H1 (cell line): ENCODE results near the gene CLDN7. TPM values are rescaled to one million over a fixed set of nuclear protein-coding genes. Genes with fewer than 3 reads are reported as not detected.
A peak's percentile ranks its signal among the peaks of the same experiment; 100 is the strongest.

Source experiments
- CTCF ChIA-PET: fragments of 300-600 bp; sonication (Branson Sonifier 250); formaldehyde crosslinking; loops from one replicate; lab custom pipeline; 2021; ENCODE audit not compliant: partially characterized antibody; lab: Charles Lee
- POLR2A ChIA-PET: fragments of 300-600 bp; sonication (Branson Sonifier 250); formaldehyde crosslinking; loops from one replicate; lab custom pipeline; 2021; ENCODE audit warnings: inconsistent platforms; ENCODE audit not compliant: partially characterized antibody; lab: Charles Lee
- DNase-seq, 2 experiments: peaks; one replicate each; pipeline versions ENCODE4 v3.0.0 to v3.0.0-alpha.2; 2010 to 2022; ENCODE audit warnings: low spot score in 2 of 2, low read depth in 1 of 2, mixed read lengths in 1 of 2
- FAIRE-seq: peaks from 2 replicates; lab custom pipeline; 2011; peaks lifted over from hg19 to GRCh38; lab: Jason Lieb, UNC
- H2AFZ ChIP-seq: 2 replicates; pipeline ENCODE4 v1.8.1; 2012; ENCODE audit warnings: low read length, inconsistent platforms
- H2AK5ac ChIP-seq: 2 replicates; pipeline ENCODE4 v1.6.1; 2013; ENCODE audit warnings: low read depth, low read length
- H2BK120ac ChIP-seq: replicated peaks from 2 replicates; pipeline ENCODE3; 2013; ENCODE audit warnings: low read depth, low read length, inconsistent platforms
- H2BK12ac ChIP-seq: 2 replicates; pipeline ENCODE4 v1.6.1; 2013; ENCODE audit warnings: low read depth, low read length
- H2BK15ac ChIP-seq: 2 replicates; pipeline ENCODE4 v1.6.1; 2013; ENCODE audit warnings: low read length
- H2BK20ac ChIP-seq: 2 replicates; pipeline ENCODE4 v1.6.1; 2013; ENCODE audit warnings: low read length
- H2BK5ac ChIP-seq: 2 replicates; pipeline ENCODE4 v1.6.1; 2013; ENCODE audit warnings: low read depth, low read length
- H3K14ac ChIP-seq: 2 replicates; pipeline ENCODE4 v1.6.1; 2013; ENCODE audit warnings: inconsistent platforms; ENCODE audit not compliant: insufficient read length
- H3K18ac ChIP-seq: 2 replicates; pipeline ENCODE4 v1.6.1; 2013; ENCODE audit warnings: low read length; ENCODE audit errors: extremely low read depth
- H3K23ac ChIP-seq: 2 replicates; pipeline ENCODE4 v1.6.1; 2013; ENCODE audit warnings: inconsistent platforms; ENCODE audit not compliant: insufficient read length
- H3K23me2 ChIP-seq: 2 replicates; pipeline ENCODE4 v1.6.1; 2013; ENCODE audit warnings: low read depth, low read length
- H3K27ac ChIP-seq: 2 replicates; pipeline ENCODE4 v1.6.1; 2011; ENCODE audit warnings: low read depth, low read length, inconsistent platforms
- H3K27me3 ChIP-seq, 4 experiments: replicated peaks in 1 of 4; 1 replicate in 1 of 4; 2 replicates in 3 of 4; pipeline versions ENCODE4 v1.6.1 to v1.8.1; 2011 to 2013; ENCODE audit warnings: low read length in 3 of 4, mild to moderate bottlenecking in 3 of 4, inconsistent platforms in 2 of 4, mixed read lengths in 2 of 4, moderate library complexity in 1 of 4; ENCODE audit not compliant: control insufficient read depth in 3 of 4, insufficient read depth in 3 of 4; ENCODE audit errors: extremely low read depth in 1 of 4
- H3K36me3 ChIP-seq, 4 experiments: 2 replicates each; pipeline versions ENCODE4 v1.6.1 to v1.8.1; 2011 to 2013; ENCODE audit warnings: mild to moderate bottlenecking in 4 of 4, low read length in 3 of 4, moderate library complexity in 2 of 4, control low read depth in 1 of 4, inconsistent platforms in 1 of 4; ENCODE audit not compliant: insufficient read depth in 4 of 4, control insufficient read depth in 2 of 4
- H3K4ac ChIP-seq: replicated peaks from 2 replicates; pipeline ENCODE3; 2013; ENCODE audit warnings: low read length, low read depth, mixed read lengths, inconsistent platforms; ENCODE audit not compliant: insufficient read length
- H3K4me1 ChIP-seq, 4 experiments: replicated peaks in 1 of 4; 1 replicate in 1 of 4; 2 replicates in 3 of 4; pipeline versions ENCODE4 v1.6.1 to v1.8.1; 2011 to 2013; ENCODE audit warnings: low read length in 3 of 4, inconsistent platforms in 2 of 4, mixed read lengths in 1 of 4; ENCODE audit not compliant: insufficient read depth in 4 of 4, control insufficient read depth in 3 of 4
- H3K4me2 ChIP-seq, 2 experiments: 2 replicates each; pipeline versions ENCODE4 v1.6.1 to v1.8.1; 2011 to 2013; ENCODE audit warnings: low read depth in 2 of 2, low read length in 2 of 2, control low read depth in 1 of 2, inconsistent platforms in 1 of 2, mild to moderate bottlenecking in 1 of 2; ENCODE audit not compliant: insufficient read depth in 1 of 2
- H3K4me3 ChIP-seq, 4 experiments: fragments of 200-600, 300-600 bp in 1 of 4; sonication (generic), shearing (Covaris generic), sonication (Bioruptor Twin) in 1 of 4; 2 replicates each; pipeline versions ENCODE4 v1.5.1 to v1.8.1; 2011 to 2016; ENCODE audit warnings: low read length in 4 of 4, low read depth in 3 of 4, control low read depth in 2 of 4, inconsistent platforms in 2 of 4, mild to moderate bottlenecking in 2 of 4, mixed read lengths in 1 of 4, moderate library complexity in 1 of 4; ENCODE audit not compliant: insufficient read depth in 2 of 4; ENCODE audit errors: extremely low read depth in 1 of 4
- H3K56ac ChIP-seq: replicated peaks from 2 replicates; pipeline ENCODE3; 2013; ENCODE audit warnings: low read depth, mild to moderate bottlenecking, mixed read lengths, low read length, inconsistent platforms; ENCODE audit not compliant: insufficient read length
- H3K79me1 ChIP-seq: 2 replicates; pipeline ENCODE4 v1.6.1; 2013; ENCODE audit warnings: low read depth, low read length, control low read depth
- H3K79me2 ChIP-seq, 2 experiments: 2 replicates each; pipeline versions ENCODE4 v1.6.1 to v1.8.1; 2012 to 2013; ENCODE audit warnings: low read length in 2 of 2, mild to moderate bottlenecking in 2 of 2, inconsistent platforms in 1 of 2; ENCODE audit not compliant: insufficient read depth in 2 of 2, control insufficient read depth in 1 of 2
- H3K9ac ChIP-seq, 4 experiments: replicated peaks in 1 of 4; 1 replicate in 1 of 4; 2 replicates in 3 of 4; pipeline versions ENCODE4 v1.6.1 to v1.8.1; 2011 to 2013; ENCODE audit warnings: low read depth in 3 of 4, low read length in 3 of 4, control low read depth in 2 of 4, mild to moderate bottlenecking in 2 of 4, moderate library complexity in 2 of 4, inconsistent platforms in 1 of 4; ENCODE audit errors: extremely low read depth in 1 of 4
- H3K9me3 ChIP-seq, 2 experiments: 2 replicates each; pipeline versions ENCODE4 v1.6.1 to v1.8.1; 2012 to 2013; ENCODE audit warnings: mild to moderate bottlenecking in 2 of 2, moderate library complexity in 2 of 2, control low read depth in 1 of 2, inconsistent platforms in 1 of 2, low read depth in 1 of 2, low read length in 1 of 2, mixed read lengths in 1 of 2; ENCODE audit not compliant: insufficient read depth in 2 of 2
- H4K20me1 ChIP-seq, 2 experiments: replicated peaks in 1 of 2; 2 replicates each; pipeline versions ENCODE3 to v1.8.1; 2011 to 2013; ENCODE audit warnings: inconsistent platforms in 2 of 2, low read length in 2 of 2, mild to moderate bottlenecking in 1 of 2; ENCODE audit not compliant: insufficient read depth in 2 of 2, control insufficient read depth in 1 of 2
- H4K5ac ChIP-seq: 2 replicates; pipeline ENCODE4 v1.6.1; 2013; ENCODE audit warnings: low read length, low read depth, mixed read lengths, inconsistent platforms; ENCODE audit not compliant: insufficient read length
- H4K8ac ChIP-seq: 2 replicates; pipeline ENCODE4 v1.8.0; 2013; ENCODE audit warnings: mild to moderate bottlenecking, moderate library complexity, low read length, inconsistent platforms; ENCODE audit not compliant: insufficient read depth; ENCODE audit errors: extremely low read depth
- H4K91ac ChIP-seq: replicated peaks from 2 replicates; pipeline ENCODE3; 2013; ENCODE audit warnings: low read length, mixed read lengths, inconsistent platforms; ENCODE audit not compliant: insufficient read length
- CBX5 ChIP-seq: fragments of 300-800, 300-1000 bp; sonication (generic); IDR thresholded peaks from 2 replicates; pipeline ENCODE4 v1.7.1; 2016; ENCODE audit warnings: antibody characterized with exemption, low read length, low read depth
- HDAC6 ChIP-seq: IDR thresholded peaks from one replicate; pipeline ENCODE4 v1.7.1; 2012; ENCODE audit warnings: low read depth, mild to moderate bottlenecking, inconsistent platforms, low read length, moderate library complexity
- MAFK ChIP-seq: IDR thresholded peaks from 2 replicates; pipeline ENCODE4 v1.6.1; 2012; ENCODE audit warnings: low read depth, mild to moderate bottlenecking, improper control_type of control experiment, low read length
- RXRA ChIP-seq: IDR thresholded peaks from 2 replicates; pipeline ENCODE4 v1.6.1; 2011; ENCODE audit warnings: low read depth, mild to moderate bottlenecking, low read length, moderate library complexity; ENCODE audit not compliant: insufficient read depth
- SP2 ChIP-seq: IDR thresholded peaks from 2 replicates; pipeline ENCODE4 v1.6.1; 2012; ENCODE audit warnings: mild to moderate bottlenecking, low read length, inconsistent platforms
- TAF1 ChIP-seq: IDR thresholded peaks from 2 replicates; pipeline ENCODE4 v1.6.1; 2011; ENCODE audit warnings: mild to moderate bottlenecking, low read depth, low read length
- WGBS, 2 experiments: shearing (Covaris generic) in 1 of 2; methylation state at CpG; one replicate each; pipeline versions ENCODE4 v1.1.6 to v1.1.7; 2013 to 2015; ENCODE audit warnings: low lambda C conversion rate in 2 of 2, mixed read lengths in 2 of 2, inconsistent platforms in 1 of 2, low coverage in 1 of 2, missing lambda C conversion rate in 1 of 2; ENCODE audit not compliant: insufficient replicate concordance in 2 of 2, insufficient coverage in 1 of 2, insufficient read length in 1 of 2; ENCODE audit errors: extremely low coverage in 1 of 2, missing lambda C conversion rate in 1 of 2; 5-methylcytosine and 5-hydroxymethylcytosine counted together
- polyA plus RNA-seq, 7 experiments: library from polyadenylated mRNA; depleted of rRNA in 3 of 7; stranded (reverse) in 5 of 7; unstranded in 2 of 7; fragments of >200 nt in 5 of 7; fragments of 200-250 nt in 2 of 7; gene quantifications; 1 replicate in 5 of 7; 2 replicates in 1 of 7; 4 replicates in 1 of 7; pipeline versions ENCODE4 v1.2.1 to v1.2.3, GENCODE V29; 2011 to 2013; ENCODE audit warnings: missing spikeins in 2 of 7, mixed read lengths in 2 of 7
- total RNA-seq: library from RNA; stranded (reverse); fragmentation: NEBNext Ultra II Directional; extraction: Animal tissue kit (Norgen Biotek cat#: 25700); gene quantifications from 2 replicates; pipeline ENCODE4 v1.2.1, GENCODE V29; 2021
- TF ChIP-seq, protein P1 (sequence below): IDR thresholded peaks from 2 replicates; pipeline ENCODE4 v1.6.1; 2012; ENCODE audit warnings: inconsistent platforms
- TF ChIP-seq, protein P2 (sequence below): IDR thresholded peaks from 2 replicates; pipeline ENCODE4 v1.6.1; 2012; ENCODE audit warnings: inconsistent platforms

CLDN7 gene
- total and polyA plus RNA-seq, 2 of the 8 experiments (the other 6 are each of a cell fraction or from before 2014, with no cell fraction given) = 118 to 119 TPM

DNA sequence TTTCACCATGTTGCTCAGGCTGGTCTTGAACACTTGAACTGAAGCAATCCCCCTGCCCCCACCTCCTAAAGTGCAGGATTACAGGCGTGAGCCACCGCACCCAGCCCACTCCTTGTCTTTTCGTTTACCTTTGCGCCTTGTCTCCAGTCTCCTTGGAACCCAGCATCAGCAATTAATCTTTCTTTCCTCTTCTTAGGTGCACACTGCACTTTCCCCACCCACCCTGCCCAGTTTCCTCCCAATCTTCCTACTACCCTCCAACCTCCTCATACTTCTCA lies 1.5 kb upstream of the CLDN7 start:
- Histone ChIP-seq H3K27me3 (no peaks in the 10 kb centered on the region), H2AK5ac (no peak overlapping the region; the same call in 1 of the 2 replicates), H3K56ac (no peak overlapping the region), H3K9me3 (no peaks in the 10 kb centered on the region), H4K5ac (no peak overlapping the region), H3K4me1 (peaks cover 5 to 15% (median 7%) of the 10 kb centered on the region in 4 experiments; a peak in 6 of 7 replicates), H3K14ac (no peak overlapping the region), H2AFZ (no peak overlapping the region), H3K4ac (no peak overlapping the region), H2BK20ac (0 out of 2 replicates have a peak overlapping the region, but pooled peaks have one; percentile 23), H3K79me1 (peaks cover 9% of the 10 kb centered on the region), H4K91ac (no peak overlapping the region), H2BK12ac (peak overlapping the region; percentile 97; the same call in 1 of the 2 replicates), H2BK5ac (peak overlapping the region; percentile 95), H4K8ac (peak overlapping the region; percentile 92; the same call in 1 of the 2 replicates), H3K79me2 (peaks cover 0 to 30% of the 10 kb centered on the region in 2 experiments; a peak in 2 of 4 replicates), H4K20me1 (peaks cover 6 to 11% of the 10 kb centered on the region in 2 experiments), H3K18ac (peak overlapping the region; percentile 94; the same call in 1 of the 2 replicates), H3K4me2 (peak overlapping the region; percentile 91 to 97), H3K9ac (peak overlapping the region in 3 of 4 experiments; percentile 51 to 73 (median 69); a peak in 6 of 7 replicates), H2BK15ac (no peak overlapping the region), H3K4me3 (peak overlapping the region; percentile 93 to 98 (median 96); a peak in 6 of 8 replicates), H3K23me2 (peaks cover 13% of the 10 kb centered on the region), H2BK120ac (no peak overlapping the region), H3K23ac (no peak overlapping the region), H3K36me3 (peaks cover 0 to 16% (median 8%) of the 10 kb centered on the region in 4 experiments; a peak in 5 of 8 replicates), H3K27ac (no peak overlapping the region)
- WGBS, 2 experiments = 37% methylated on average over 2 of the region's 4 CpGs; no CpG with 5 or more reads in 1 of the 2 experiments
- no peak for DNase-seq
- ChIA-PET CTCF (interaction anchor here (0.6 to 1.6 kb wide), 4 partner anchors 17 to 245 kb away, joined by 3 to 6 read pairs (median 4); partner anchors contain the start of gene SLC2A4), POLR2A (interaction anchor here (0.6 to 13.7 kb wide), 17 partner anchors 11 to 294 kb away, joined by 3 to 159 read pairs (median 4); partner anchors contain the start of genes ACADVL, CTDNEP1, DLG4 and ELP5)
- no peak for TF ChIP-seq HDAC6
- TF ChIP-seq TAF1 = no peak
- TF ChIP-seq SP2 = no peak
- no peak for TF ChIP-seq RXRA
- no peak for TF ChIP-seq MAFK
- no peak for TF ChIP-seq CBX5
- TF ChIP-seq, protein P1, sequence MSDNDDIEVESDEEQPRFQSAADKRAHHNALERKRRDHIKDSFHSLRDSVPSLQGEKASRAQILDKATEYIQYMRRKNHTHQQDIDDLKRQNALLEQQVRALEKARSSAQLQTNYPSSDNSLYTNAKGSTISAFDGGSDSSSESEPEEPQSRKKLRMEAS = no peak
- TF ChIP-seq, protein P2, sequence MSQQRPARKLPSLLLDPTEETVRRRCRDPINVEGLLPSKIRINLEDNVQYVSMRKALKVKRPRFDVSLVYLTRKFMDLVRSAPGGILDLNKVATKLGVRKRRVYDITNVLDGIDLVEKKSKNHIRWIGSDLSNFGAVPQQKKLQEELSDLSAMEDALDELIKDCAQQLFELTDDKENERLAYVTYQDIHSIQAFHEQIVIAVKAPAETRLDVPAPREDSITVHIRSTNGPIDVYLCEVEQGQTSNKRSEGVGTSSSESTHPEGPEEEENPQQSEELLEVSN = no peak
- no peak for FAIRE-seq
